Spleen (tissue), 7 donors: ENCODE data around the gene SH3BP5L.
A peak's percentile ranks its signal among the peaks of the same experiment; 100 is the strongest.

Experiments
- POLR2A ChIP-seq, 3 donors: fragments of 450-650 bp; IDR thresholded peaks; one replicate each; pipeline ENCODE4 v1.5.1; 2017; ENCODE audit warnings: antibody characterized with exemption in 3 of 3, mild to moderate bottlenecking in 1 of 3
- TF ChIP-seq, protein P1 (sequence below), 11 experiments: fragments of 200-600 bp in 7 of 11; fragments of 450-650 bp in 4 of 11; sonication (generic) in 4 of 11; IDR thresholded peaks in 8 of 11; conservative IDR thresholded peaks in 3 of 11; 1 replicate in 7 of 11; 2 replicates in 4 of 11; pipeline versions ENCODE4 v1.4.0 to v1.8.0; 2016 to 2021; ENCODE audit warnings: antibody characterized with exemption in 11 of 11, inconsistent platforms in 4 of 11, mild to moderate bottlenecking in 1 of 11
- donor health status: DM: no; HTN: no; CAD: no; lungs with moderate emphysema.
- donor health status: DM: no; HTN: no; CAD: no.
- donor health status: DM: no; HTN: no; CAD: no.

DNA sequence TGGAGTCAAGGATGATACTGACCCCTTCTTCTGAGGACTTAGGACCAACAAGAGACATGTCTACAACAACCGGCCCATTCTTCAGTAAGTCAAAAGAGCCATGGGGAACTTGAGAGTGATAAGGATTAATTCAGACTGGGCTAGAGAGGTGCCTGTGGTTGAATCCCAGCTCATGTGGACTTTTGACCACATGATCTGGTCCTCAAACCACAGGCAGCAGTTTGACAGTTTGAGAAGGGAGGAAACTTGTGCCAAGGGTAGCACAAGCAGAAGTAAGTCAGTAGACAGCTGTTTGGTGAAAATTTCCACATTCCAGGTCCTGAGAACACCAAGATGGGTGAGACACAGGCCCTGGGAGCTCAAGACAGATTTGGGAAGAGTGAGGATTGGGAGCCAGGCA is 19.8 kb downstream of the SH3BP5L start:
- TF ChIP-seq, protein P1, sequence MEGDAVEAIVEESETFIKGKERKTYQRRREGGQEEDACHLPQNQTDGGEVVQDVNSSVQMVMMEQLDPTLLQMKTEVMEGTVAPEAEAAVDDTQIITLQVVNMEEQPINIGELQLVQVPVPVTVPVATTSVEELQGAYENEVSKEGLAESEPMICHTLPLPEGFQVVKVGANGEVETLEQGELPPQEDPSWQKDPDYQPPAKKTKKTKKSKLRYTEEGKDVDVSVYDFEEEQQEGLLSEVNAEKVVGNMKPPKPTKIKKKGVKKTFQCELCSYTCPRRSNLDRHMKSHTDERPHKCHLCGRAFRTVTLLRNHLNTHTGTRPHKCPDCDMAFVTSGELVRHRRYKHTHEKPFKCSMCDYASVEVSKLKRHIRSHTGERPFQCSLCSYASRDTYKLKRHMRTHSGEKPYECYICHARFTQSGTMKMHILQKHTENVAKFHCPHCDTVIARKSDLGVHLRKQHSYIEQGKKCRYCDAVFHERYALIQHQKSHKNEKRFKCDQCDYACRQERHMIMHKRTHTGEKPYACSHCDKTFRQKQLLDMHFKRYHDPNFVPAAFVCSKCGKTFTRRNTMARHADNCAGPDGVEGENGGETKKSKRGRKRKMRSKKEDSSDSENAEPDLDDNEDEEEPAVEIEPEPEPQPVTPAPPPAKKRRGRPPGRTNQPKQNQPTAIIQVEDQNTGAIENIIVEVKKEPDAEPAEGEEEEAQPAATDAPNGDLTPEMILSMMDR (IDR thresholded peaks at IDR 0.05 in 8 of 11, conservative IDR thresholded peaks at IDR 0.05 in 3 of 11) = peak in 1 of 11 experiments; percentile 13
- no peak for TF ChIP-seq POLR2A (IDR thresholded peaks at IDR 0.05)
